GM23248 (cell line): Measurements from ENCODE around the gene FAM83E.

Experiments
- EZH2 ChIP-seq: fragments of 200-600 bp; sonication (generic); IDR thresholded peaks from 2 replicates; pipeline ENCODE4 v1.6.1; 2018; ENCODE audit warnings: antibody characterized with exemption, mild to moderate bottlenecking; ENCODE audit not compliant: insufficient read depth, poor library complexity, severe bottlenecking
- EZH2phosphoT487 ChIP-seq: fragments of 200-600 bp; sonication (generic); IDR thresholded peaks from 2 replicates; pipeline ENCODE4 v1.6.1; 2018; ENCODE audit warnings: antibody characterized with exemption, moderate library complexity, mild to moderate bottlenecking, low read depth; ENCODE audit not compliant: insufficient read depth

DNA sequence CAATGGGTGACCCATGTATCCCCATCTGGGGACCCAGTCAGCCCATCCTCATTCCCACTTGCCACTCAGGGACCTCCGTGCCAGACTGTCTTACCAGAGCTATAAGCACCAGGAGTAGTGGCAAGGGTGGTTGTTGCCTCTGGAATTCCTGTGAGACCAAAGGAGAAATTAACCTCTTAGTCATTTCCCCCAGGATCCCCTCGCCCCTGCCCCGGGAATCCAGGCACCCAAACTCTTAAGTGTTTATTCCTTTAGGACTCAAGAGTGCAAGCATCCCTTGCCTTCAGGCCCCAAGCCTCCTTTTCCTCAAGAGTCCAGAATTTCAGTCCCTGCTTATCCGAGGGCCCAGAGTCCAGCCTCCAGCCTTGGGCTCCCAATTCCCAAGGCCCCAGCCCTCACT, 48.8 kb upstream of the FAM83E start:
- no peak for TF ChIP-seq EZH2
- no peak for TF ChIP-seq EZH2phosphoT487
